ENCODE measurements around the gene NUBPL. TPM values are rescaled to one million over a fixed set of nuclear protein-coding genes. Genes with fewer than 3 reads are reported as not detected.
"Not testable (repeated sequence)": the region's sequence is repeated elsewhere in the genome, so short reads cannot be mapped to it uniquely, and the experiment has no call there.

The NUBPL gene
- total RNA-seq, 1 experiment from 2014 or later, result 50.2 TPM

DNA sequence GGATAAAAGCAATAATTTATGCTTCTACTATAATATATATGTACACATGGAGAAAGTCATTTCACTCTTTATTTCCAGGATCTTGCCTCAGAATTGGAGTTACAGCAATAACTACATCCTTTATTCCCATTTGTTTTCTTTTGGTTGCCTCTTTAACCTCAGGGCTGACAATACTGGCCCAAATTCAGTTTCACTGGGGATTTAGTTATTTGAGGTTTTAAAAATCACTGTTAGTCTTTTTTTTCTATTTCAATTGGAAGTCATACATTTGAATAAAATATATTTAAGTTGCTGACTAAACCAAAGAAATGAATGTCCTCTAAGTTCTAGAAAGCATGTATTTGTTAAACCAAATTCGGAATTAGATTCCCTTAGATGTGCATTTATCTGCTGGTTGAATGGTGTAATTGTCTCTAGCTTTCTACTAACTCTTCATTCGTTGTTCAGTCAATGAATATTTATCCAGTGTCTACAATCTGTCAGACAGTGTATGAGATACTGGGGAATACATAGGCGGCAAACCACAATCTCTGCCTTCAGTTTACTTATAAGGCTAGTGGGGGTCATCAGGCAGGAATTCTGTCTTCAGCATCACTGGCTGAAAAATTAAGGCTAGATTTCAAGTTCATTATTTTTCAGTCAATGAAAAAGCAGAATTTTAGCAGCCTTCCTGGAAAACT, 325.1 kb downstream of the NUBPL start:
- DNase-seq, result no peak
- peaks cover 17% of the 10 kb centered on the region for H3K4me1 ChIP-seq (ENCODE audit: low read length)
- H4K20me1 ChIP-seq (ENCODE audit: insufficient read depth, low read depth, low read length), result no peaks in the 10 kb centered on the region
- H3K4me3 ChIP-seq (ENCODE audit: low read length), result no peak overlapping the region
- no peak overlapping the region for H3K27ac ChIP-seq (ENCODE audit: low read length)
- H2AFZ ChIP-seq (ENCODE audit: low read length), result no peak overlapping the region
- H3K9me2 ChIP-seq (replicated peaks; ENCODE audit: insufficient read depth, low read length), result no peaks in the 10 kb centered on the region
- no peak overlapping the region for H3K4me2 ChIP-seq (ENCODE audit: low read depth, low read length, poor library complexity, severe bottlenecking)
- H3K9ac ChIP-seq (ENCODE audit: low read length), result no peak overlapping the region
- H3K79me2 ChIP-seq (ENCODE audit: low read length), result no peaks in the 10 kb centered on the region
- no peaks in the 10 kb centered on the region for H3K9me3 ChIP-seq (ENCODE audit: low read length)
- no peaks in the 10 kb centered on the region for H3K27me3 ChIP-seq (ENCODE audit: low read length)
- H3K36me3 ChIP-seq (ENCODE audit: insufficient read depth, low read length), result no peaks in the 10 kb centered on the region

DNA sequence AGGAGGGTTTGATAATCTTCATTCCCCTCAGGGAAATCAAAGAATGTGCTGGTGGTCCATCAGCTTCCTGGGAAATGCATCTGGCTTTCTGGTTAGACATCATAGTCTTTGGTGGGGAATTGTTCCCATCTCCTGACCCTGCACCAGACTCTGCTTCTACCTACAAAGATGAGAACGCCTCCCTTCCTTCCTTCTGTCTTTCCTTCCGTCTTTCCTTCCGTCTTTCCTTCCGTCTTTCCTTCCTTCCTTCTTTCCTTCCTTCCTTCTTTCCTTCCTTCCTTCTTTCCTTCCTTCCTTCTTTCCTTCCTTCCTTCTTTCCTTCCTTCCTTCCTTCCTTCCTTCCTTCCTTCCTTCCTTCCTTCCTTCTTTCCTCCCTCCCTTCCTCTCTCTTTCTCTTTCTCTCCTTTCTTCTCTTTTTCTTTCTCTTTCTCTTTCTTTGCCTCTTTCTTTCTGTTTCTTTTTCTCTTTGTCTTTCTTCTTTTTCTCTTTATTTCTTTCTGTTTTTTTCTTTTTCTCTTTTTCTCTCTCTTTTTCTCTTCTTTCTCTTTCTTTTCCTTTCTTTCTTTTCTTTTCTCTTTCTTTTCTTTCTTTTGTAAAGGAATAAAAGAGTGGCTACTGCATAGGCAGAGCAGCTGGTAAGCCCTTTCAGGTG, 326.9 kb downstream of the NUBPL start:
- Histone ChIP-seq H4K20me1 (ENCODE audit: insufficient read depth, low read depth, low read length) (no peaks in the 10 kb centered on the region), H3K4me2 (ENCODE audit: low read depth, low read length, poor library complexity, severe bottlenecking) (no peak overlapping the region), H3K4me1 (ENCODE audit: low read length) (peaks cover 17% of the 10 kb centered on the region), H3K9me3 (ENCODE audit: low read length) (no peaks in the 10 kb centered on the region), H3K36me3 (ENCODE audit: insufficient read depth, low read length) (no peaks in the 10 kb centered on the region), H3K9me2 (replicated peaks; ENCODE audit: insufficient read depth, low read length) (no peaks in the 10 kb centered on the region), H3K79me2 (ENCODE audit: low read length) (no peaks in the 10 kb centered on the region), H3K9ac (ENCODE audit: low read length) (no peak overlapping the region), H3K27me3 (ENCODE audit: low read length) (no peaks in the 10 kb centered on the region), H3K27ac (ENCODE audit: low read length) (no peak overlapping the region), H3K4me3 (ENCODE audit: low read length) (no peak overlapping the region), H2AFZ (ENCODE audit: low read length) (no peak overlapping the region)
- no peak for DNase-seq

DNA sequence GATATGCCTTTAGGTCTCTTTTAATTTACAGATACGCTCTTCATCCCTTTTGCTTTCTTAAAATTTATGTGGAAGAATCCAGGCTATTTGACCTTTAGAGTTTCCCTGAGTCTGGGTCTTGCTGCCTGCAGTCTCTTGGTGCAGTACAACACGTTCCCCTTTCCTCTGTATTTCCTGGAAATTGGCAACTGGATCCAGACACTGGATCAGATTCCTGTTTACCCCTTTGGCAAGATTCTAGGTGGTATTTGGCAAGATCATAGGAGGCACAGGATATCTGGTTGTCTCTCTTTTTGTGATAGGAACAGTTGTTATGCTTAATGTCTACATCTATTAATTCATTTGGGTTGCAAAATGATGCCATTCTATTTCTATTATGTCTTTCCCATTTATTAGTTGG, 328.1 kb downstream of the NUBPL start:
- Histone ChIP-seq H3K4me1 (ENCODE audit: low read length) (peaks cover 28% of the 10 kb centered on the region), H3K36me3 (ENCODE audit: insufficient read depth, low read length) (no peaks in the 10 kb centered on the region), H3K4me3 (ENCODE audit: low read length) (no peak overlapping the region), H2AFZ (ENCODE audit: low read length) (no peak overlapping the region), H3K9ac (ENCODE audit: low read length) (no peak overlapping the region), H3K27ac (ENCODE audit: low read length) (no peak overlapping the region), H4K20me1 (ENCODE audit: insufficient read depth, low read depth, low read length) (no peaks in the 10 kb centered on the region), H3K27me3 (ENCODE audit: low read length) (no peaks in the 10 kb centered on the region), H3K9me2 (replicated peaks; ENCODE audit: insufficient read depth, low read length) (no peaks in the 10 kb centered on the region), H3K4me2 (ENCODE audit: low read depth, low read length, poor library complexity, severe bottlenecking) (no peak overlapping the region), H3K9me3 (ENCODE audit: low read length) (no peaks in the 10 kb centered on the region), H3K79me2 (ENCODE audit: low read length) (no peaks in the 10 kb centered on the region)
- no peak for DNase-seq

DNA sequence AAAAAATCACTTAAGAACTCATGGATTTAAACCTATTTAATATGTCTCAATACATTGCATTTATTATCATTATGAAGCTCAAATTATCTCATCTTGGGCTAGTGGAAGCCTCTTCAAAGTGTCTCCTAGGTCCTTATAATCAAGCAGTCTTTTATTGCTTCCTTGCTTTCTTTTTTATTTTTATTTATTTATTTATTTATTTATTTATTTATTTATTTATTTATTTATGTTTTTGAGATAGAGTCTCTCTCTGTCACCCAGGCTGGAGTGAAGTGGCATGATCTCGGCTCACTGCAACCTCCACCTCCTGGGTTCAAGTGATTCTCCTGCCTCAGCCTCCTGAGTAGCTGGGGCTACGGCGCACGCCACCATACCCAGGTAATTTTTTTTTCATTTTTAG, 329.0 kb downstream of the NUBPL start:
- H3K4me1 ChIP-seq (ENCODE audit: low read length), result peaks cover 36% of the 10 kb centered on the region
- DNase-seq; H3K79me2 ChIP-seq (ENCODE audit: low read length); H4K20me1 ChIP-seq (ENCODE audit: insufficient read depth, low read depth, low read length); H3K27me3 ChIP-seq (ENCODE audit: low read length); H3K36me3 ChIP-seq (ENCODE audit: insufficient read depth, low read length); H3K4me3 ChIP-seq (ENCODE audit: low read length); H3K27ac ChIP-seq (ENCODE audit: low read length); H3K4me2 ChIP-seq (ENCODE audit: low read depth, low read length, poor library complexity, severe bottlenecking); H3K9me3 ChIP-seq (ENCODE audit: low read length); H2AFZ ChIP-seq (ENCODE audit: low read length); H3K9ac ChIP-seq (ENCODE audit: low read length); H3K9me2 ChIP-seq (replicated peaks; ENCODE audit: insufficient read depth, low read length): not testable (repeated sequence)

DNA sequence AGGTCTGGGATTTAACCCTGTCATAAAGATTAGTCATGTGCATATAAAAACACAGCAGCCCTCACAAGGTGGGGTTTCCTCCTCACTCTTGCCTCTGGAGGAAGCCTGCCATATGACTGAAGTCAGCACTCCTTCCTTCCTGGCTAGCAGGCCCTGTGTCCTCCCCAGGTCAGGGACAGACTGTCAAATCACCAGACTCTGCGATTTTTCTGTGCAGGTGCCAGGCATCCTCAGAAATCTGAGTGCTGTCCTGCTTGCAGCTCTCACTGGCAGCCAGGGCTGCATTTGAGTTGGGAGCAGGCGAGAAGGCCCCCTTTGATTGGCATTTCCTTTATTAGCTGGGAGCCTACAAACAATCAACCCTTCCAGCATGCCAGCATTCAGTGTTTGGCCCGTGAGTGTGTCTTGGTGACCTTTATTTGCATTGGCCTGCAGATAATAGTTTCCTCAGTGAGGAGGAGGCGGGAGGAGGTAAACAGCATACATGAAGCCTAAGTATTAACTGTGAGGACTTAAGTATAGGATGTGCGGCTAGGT, 332.1 kb downstream of the NUBPL start:
- no peak overlapping the region for H3K4me2 ChIP-seq (ENCODE audit: low read depth, low read length, poor library complexity, severe bottlenecking)
- no peak overlapping the region for H3K9ac ChIP-seq (ENCODE audit: low read length)
- H3K4me1 ChIP-seq (ENCODE audit: low read length), result peaks cover 45% of the 10 kb centered on the region
- no peaks in the 10 kb centered on the region for H3K27me3 ChIP-seq (ENCODE audit: low read length)
- H3K9me3 ChIP-seq (ENCODE audit: low read length), result no peaks in the 10 kb centered on the region
- H3K79me2 ChIP-seq (ENCODE audit: low read length), result no peaks in the 10 kb centered on the region
- H3K9me2 ChIP-seq (replicated peaks; ENCODE audit: insufficient read depth, low read length), result no peaks in the 10 kb centered on the region
- no peaks in the 10 kb centered on the region for H4K20me1 ChIP-seq (ENCODE audit: insufficient read depth, low read depth, low read length)
- H3K36me3 ChIP-seq (ENCODE audit: insufficient read depth, low read length), result no peaks in the 10 kb centered on the region
- no peak overlapping the region for H3K4me3 ChIP-seq (ENCODE audit: low read length)
- H3K27ac ChIP-seq (ENCODE audit: low read length), result no peak overlapping the region
- DNase-seq, result no peak
- peak overlapping the region; percentile 55; the same call in 1 of the 2 replicates for H2AFZ ChIP-seq (ENCODE audit: low read length)

DNA sequence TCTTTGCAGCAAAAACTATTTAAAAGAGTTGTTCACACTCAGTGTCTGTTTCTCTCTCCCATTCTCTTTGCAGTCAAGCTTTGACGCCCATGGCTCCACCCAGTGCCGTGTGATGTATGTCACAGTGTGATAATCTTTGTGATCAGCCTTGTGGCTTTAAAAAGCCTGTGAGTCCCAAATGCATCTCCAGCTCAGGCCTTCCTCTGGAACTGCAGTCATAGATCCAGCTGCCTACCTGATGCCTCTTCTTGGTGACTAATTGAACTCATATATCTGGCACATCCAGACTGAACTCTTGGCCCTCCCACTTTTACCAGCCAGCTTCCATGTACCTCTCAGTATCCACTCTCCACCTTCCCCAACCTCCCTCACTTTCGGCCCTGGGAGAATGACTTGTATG, 333.1 kb downstream of the NUBPL start:
- no peaks in the 10 kb centered on the region for H3K9me2 ChIP-seq (replicated peaks; ENCODE audit: insufficient read depth, low read length)
- peak overlapping the region; percentile 1; the same call in 1 of the 2 replicates for H2AFZ ChIP-seq (ENCODE audit: low read length)
- H4K20me1 ChIP-seq (ENCODE audit: insufficient read depth, low read depth, low read length), result no peaks in the 10 kb centered on the region
- H3K4me3 ChIP-seq (ENCODE audit: low read length), result no peak overlapping the region
- no peak overlapping the region for H3K4me2 ChIP-seq (ENCODE audit: low read depth, low read length, poor library complexity, severe bottlenecking)
- no peaks in the 10 kb centered on the region for H3K36me3 ChIP-seq (ENCODE audit: insufficient read depth, low read length)
- H3K27me3 ChIP-seq (ENCODE audit: low read length), result no peaks in the 10 kb centered on the region
- no peak overlapping the region for H3K27ac ChIP-seq (ENCODE audit: low read length)
- DNase-seq, result no peak
- H3K9ac ChIP-seq (ENCODE audit: low read length), result no peak overlapping the region
- H3K4me1 ChIP-seq (ENCODE audit: low read length), result peaks cover 52% of the 10 kb centered on the region
- no peaks in the 10 kb centered on the region for H3K9me3 ChIP-seq (ENCODE audit: low read length)
- no peaks in the 10 kb centered on the region for H3K79me2 ChIP-seq (ENCODE audit: low read length)

DNA sequence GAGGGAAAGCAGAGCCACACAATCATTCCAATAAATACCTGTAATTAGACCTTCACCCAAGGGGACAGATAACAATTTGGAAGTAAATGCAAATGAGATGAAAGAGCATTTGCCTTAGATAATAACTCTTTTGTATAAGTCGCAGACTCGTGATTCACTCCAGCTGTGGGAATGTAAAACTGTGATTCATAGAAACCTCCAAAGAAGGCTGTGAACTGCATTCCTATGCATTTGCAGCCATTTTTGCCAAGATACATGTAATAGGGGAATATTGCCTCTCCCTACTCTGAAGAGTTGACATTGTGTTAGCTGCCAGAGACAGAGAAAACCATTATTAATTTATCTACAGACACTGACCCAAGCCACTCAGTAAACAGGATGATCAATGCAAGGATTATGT, 334.0 kb downstream of the NUBPL start:
- no peak for DNase-seq
- Histone ChIP-seq H3K27ac (ENCODE audit: low read length) (no peak overlapping the region), H3K79me2 (ENCODE audit: low read length) (no peaks in the 10 kb centered on the region), H3K9me2 (replicated peaks; ENCODE audit: insufficient read depth, low read length) (no peaks in the 10 kb centered on the region), H3K4me3 (ENCODE audit: low read length) (no peak overlapping the region), H3K9ac (ENCODE audit: low read length) (no peak overlapping the region), H3K36me3 (ENCODE audit: insufficient read depth, low read length) (no peaks in the 10 kb centered on the region), H3K27me3 (ENCODE audit: low read length) (no peaks in the 10 kb centered on the region), H3K9me3 (ENCODE audit: low read length) (no peaks in the 10 kb centered on the region), H4K20me1 (ENCODE audit: insufficient read depth, low read depth, low read length) (no peaks in the 10 kb centered on the region), H3K4me1 (ENCODE audit: low read length) (peaks cover 61% of the 10 kb centered on the region), H2AFZ (ENCODE audit: low read length) (no peak overlapping the region), H3K4me2 (ENCODE audit: low read depth, low read length, poor library complexity, severe bottlenecking) (no peak overlapping the region)

DNA sequence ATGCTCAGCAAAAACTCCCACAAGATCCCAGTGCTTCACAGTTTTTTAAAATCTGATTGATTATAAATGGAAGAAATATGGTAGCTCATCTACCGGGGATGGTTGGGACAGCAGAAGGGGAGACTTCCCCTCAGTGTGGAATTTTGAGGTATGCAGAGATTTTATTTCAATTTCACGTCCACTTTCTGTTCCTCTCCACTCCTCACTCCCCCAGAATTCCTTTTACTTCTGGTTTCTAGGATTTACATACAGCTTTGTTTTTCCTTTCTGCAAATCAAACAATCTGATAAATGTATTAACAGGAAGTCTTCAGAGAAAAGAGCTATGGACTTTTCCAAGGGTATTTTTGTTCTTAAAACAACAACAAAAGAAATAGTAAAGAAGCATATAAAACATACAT, 334.4 kb downstream of the NUBPL start:
- no peaks in the 10 kb centered on the region for H3K36me3 ChIP-seq (ENCODE audit: insufficient read depth, low read length)
- peaks cover 64% of the 10 kb centered on the region for H3K4me1 ChIP-seq (ENCODE audit: low read length)
- no peaks in the 10 kb centered on the region for H4K20me1 ChIP-seq (ENCODE audit: insufficient read depth, low read depth, low read length)
- H3K4me3 ChIP-seq (ENCODE audit: low read length), result no peak overlapping the region
- no peak overlapping the region for H2AFZ ChIP-seq (ENCODE audit: low read length)
- no peaks in the 10 kb centered on the region for H3K9me3 ChIP-seq (ENCODE audit: low read length)
- no peak overlapping the region for H3K4me2 ChIP-seq (ENCODE audit: low read depth, low read length, poor library complexity, severe bottlenecking)
- DNase-seq, result no peak
- H3K79me2 ChIP-seq (ENCODE audit: low read length), result no peaks in the 10 kb centered on the region
- no peak overlapping the region for H3K9ac ChIP-seq (ENCODE audit: low read length)
- H3K27ac ChIP-seq (ENCODE audit: low read length), result peak overlapping the region; percentile 4; the same call in 1 of the 2 replicates
- H3K9me2 ChIP-seq (replicated peaks; ENCODE audit: insufficient read depth, low read length), result no peaks in the 10 kb centered on the region
- no peaks in the 10 kb centered on the region for H3K27me3 ChIP-seq (ENCODE audit: low read length)
